Prostate gland (tissue), 2 donors: ENCODE results near the gene AUTS2.

Source experiments
- CTCF ChIP-seq, 4 experiments: fragments of 200-600 bp in 2 of 4; fragments of 450-650 bp in 2 of 4; sonication (generic) in 2 of 4; IDR thresholded peaks; 1 replicate in 3 of 4; 2 replicates in 1 of 4; pipeline ENCODE4 v1.5.1; 2016 to 2019; ENCODE audit warnings: antibody characterized with exemption in 4 of 4, mild to moderate bottlenecking in 2 of 4, moderate library complexity in 2 of 4
- POLR2A ChIP-seq: fragments of 450-650 bp; IDR thresholded peaks from one replicate; pipeline ENCODE4 v1.6.1; 2016; ENCODE audit warnings: antibody characterized with exemption, mild to moderate bottlenecking
- POLR2AphosphoS5 ChIP-seq: sonication (generic); formaldehyde crosslinking; IDR thresholded peaks from one replicate; pipeline ENCODE4 v1.6.1; 2017; ENCODE audit warnings: antibody characterized with exemption

GRCh38 chr7:69935107-69935506 lies 336.8 kb downstream of the AUTS2 start:
- TF ChIP-seq CTCF (IDR thresholded peaks at IDR 0.05) (no peak), POLR2AphosphoS5 (no peak), POLR2A (no peak)
